Esophagus muscularis mucosa (tissue), 4 donors: Measurements from ENCODE around the gene SCART1. TPM values are rescaled to one million over a fixed set of nuclear protein-coding genes. Genes with fewer than 3 reads are reported as not detected.
"Not testable (repeated sequence)": the region's sequence is repeated elsewhere in the genome, so short reads cannot be mapped to it uniquely, and the experiment has no call there.

Experiments
- DNase-seq: peaks from one replicate; pipeline ENCODE4 v3.0.0-alpha.2; 2017; ENCODE audit errors: extremely low spot score
- H3K27ac ChIP-seq, 4 donors: fragments of 200-600 bp; sonication (generic); replicated peaks in 1 of 4; 1 replicate in 3 of 4; 2 replicates in 1 of 4; pipeline ENCODE4 v1.5.1; 2016 to 2019; ENCODE audit warnings: mild to moderate bottlenecking in 1 of 4
- H3K27me3 ChIP-seq, 4 donors: fragments of 200-600 bp; sonication (generic); one replicate each; pipeline versions ENCODE4 v1.5.1 to v1.6.0; 2016 to 2019
- H3K36me3 ChIP-seq, 4 donors: fragments of 200-600 bp; sonication (generic); one replicate each; pipeline ENCODE4 v1.5.1; 2016 to 2019
- H3K4me1 ChIP-seq, 4 donors: fragments of 200-600 bp; sonication (generic); one replicate each; pipeline ENCODE4 v1.5.1; 2016 to 2019
- H3K4me3 ChIP-seq, 4 donors: fragments of 200-600 bp; sonication (generic); 1 replicate in 2 of 4; 2 replicates in 2 of 4; pipeline ENCODE4 v1.5.1; 2016 to 2019; ENCODE audit warnings: mild to moderate bottlenecking in 4 of 4, moderate library complexity in 1 of 4
- H3K9me3 ChIP-seq, 4 donors: fragments of 200-600 bp; sonication (generic); 1 replicate in 3 of 4; 2 replicates in 1 of 4; pipeline ENCODE4 v1.5.1; 2016 to 2019
- EP300 ChIP-seq: sonication (generic); formaldehyde crosslinking; IDR thresholded peaks from one replicate; pipeline ENCODE4 v1.6.1; 2017; ENCODE audit warnings: antibody characterized with exemption
- POLR2A ChIP-seq: fragments of 450-650 bp; IDR thresholded peaks from one replicate; pipeline ENCODE4 v1.6.1; 2017; ENCODE audit warnings: antibody characterized with exemption, moderate library complexity, mild to moderate bottlenecking, low read depth
- POLR2AphosphoS5 ChIP-seq, 2 donors: sonication (generic); formaldehyde crosslinking; IDR thresholded peaks; one replicate each; pipeline ENCODE4 v1.6.1; 2017; ENCODE audit warnings: antibody characterized with exemption in 2 of 2
- WGBS: methylation state at CpG from one replicate; pipeline ENCODE4 v1.1.5; 2018; 5-methylcytosine and 5-hydroxymethylcytosine counted together
- intact Hi-C: fragments of 100-400 bp; cut with DNase I; formaldehyde crosslinking; loops from one replicate; pipeline ENCODE4 v1.15.1; 2023
- total RNA-seq, 4 donors: library from RNA; depleted of rRNA; stranded (reverse); fragments of >200 nt; gene quantifications; one replicate each; pipeline versions ENCODE4 v1.1.0 to v1.2.1, GENCODE V29; 2016
- TF ChIP-seq, protein P1 (sequence below), 3 experiments: fragments of 200-600 bp in 2 of 3; fragments of 450-650 bp in 1 of 3; sonication (generic) in 2 of 3; IDR thresholded peaks; one replicate each; pipeline ENCODE4 v1.5.1; 2017 to 2019; ENCODE audit warnings: antibody characterized with exemption in 3 of 3, mild to moderate bottlenecking in 2 of 3, moderate library complexity in 1 of 3

Gene SCART1
- total RNA-seq, 4 donors from 2014 or later: 0.65 to 1.7 (median 1.4) TPM

DNA sequence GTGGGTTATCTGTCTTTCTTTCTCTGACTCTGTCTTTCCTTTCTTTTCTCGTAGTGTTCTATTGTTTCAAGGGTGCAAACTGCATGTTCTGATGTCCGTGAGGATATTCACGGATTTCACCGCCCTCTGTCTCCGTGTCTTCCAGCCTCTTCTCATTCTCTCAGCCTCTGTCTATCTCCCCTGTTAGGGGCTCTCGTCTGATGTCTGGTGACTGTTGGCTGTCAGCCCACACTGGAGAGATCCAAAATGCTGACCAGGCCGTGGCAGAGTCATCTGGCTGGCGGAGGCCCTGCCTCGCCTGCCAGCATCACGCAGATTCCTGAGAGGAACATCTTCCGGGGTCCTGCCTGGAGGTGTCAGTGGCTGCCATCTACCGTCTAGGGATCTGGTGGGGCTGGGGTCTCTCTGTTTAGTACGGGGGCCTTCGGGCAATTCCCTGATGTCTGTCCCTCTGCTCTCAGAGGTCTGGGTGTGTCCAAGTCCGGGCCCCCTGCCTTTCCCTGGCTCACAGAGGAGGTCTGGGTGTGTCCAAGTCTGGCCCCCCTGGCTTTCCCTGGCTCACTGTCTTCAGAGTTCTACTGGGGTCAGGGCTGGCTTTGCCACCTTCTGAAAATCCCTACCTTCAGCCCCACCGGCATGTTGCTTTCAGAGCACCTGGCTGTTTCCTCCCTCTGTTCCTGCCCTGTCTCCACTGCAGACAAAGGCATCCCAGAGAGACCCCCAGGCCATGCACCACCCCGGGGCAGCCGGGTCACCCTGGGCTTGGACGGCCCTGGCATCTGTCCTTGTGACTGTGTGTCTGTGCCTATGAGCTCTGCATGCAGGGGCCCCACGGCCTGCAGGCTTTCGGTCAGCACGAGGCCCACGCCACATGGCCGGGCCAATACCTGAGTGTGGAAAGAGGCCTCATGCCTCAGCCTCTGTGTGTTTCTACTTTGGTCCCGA is 14.0 kb upstream of the SCART1 start:
- Histone ChIP-seq H3K4me1 (no peaks in the 10 kb centered on the region), H3K27me3 (no peaks in the 10 kb centered on the region), H3K36me3 (peaks cover 0 to 9% (median 1%) of the 10 kb centered on the region in 4 donors), H3K4me3 (no peak overlapping the region), H3K9me3 (no peaks in the 10 kb centered on the region), H3K27ac (no peak overlapping the region)
- 95% methylated on average over 25 of the region's 25 CpGs for WGBS
- peak; percentile 66 for DNase-seq
- intact Hi-C loops: no loop called here
- TF ChIP-seq POLR2A (no peak), EP300 (no peak), POLR2AphosphoS5 (IDR thresholded peaks at IDR 0.05) (no peak)
- TF ChIP-seq, protein P1, sequence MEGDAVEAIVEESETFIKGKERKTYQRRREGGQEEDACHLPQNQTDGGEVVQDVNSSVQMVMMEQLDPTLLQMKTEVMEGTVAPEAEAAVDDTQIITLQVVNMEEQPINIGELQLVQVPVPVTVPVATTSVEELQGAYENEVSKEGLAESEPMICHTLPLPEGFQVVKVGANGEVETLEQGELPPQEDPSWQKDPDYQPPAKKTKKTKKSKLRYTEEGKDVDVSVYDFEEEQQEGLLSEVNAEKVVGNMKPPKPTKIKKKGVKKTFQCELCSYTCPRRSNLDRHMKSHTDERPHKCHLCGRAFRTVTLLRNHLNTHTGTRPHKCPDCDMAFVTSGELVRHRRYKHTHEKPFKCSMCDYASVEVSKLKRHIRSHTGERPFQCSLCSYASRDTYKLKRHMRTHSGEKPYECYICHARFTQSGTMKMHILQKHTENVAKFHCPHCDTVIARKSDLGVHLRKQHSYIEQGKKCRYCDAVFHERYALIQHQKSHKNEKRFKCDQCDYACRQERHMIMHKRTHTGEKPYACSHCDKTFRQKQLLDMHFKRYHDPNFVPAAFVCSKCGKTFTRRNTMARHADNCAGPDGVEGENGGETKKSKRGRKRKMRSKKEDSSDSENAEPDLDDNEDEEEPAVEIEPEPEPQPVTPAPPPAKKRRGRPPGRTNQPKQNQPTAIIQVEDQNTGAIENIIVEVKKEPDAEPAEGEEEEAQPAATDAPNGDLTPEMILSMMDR (IDR thresholded peaks at IDR 0.05): no peak

- no peaks in the 10 kb centered on the region for H3K27me3 ChIP-seq
- peak; percentile 68 for DNase-seq
- 97% methylated on average over 12 of the region's 18 CpGs for WGBS
These were observed 13.0 kb upstream of the SCART1 start for GRCh38 chr10:133440633-133441285.

GRCh38 chr10:133441356-133441755 is 12.4 kb upstream of the SCART1 start:
- DNase-seq, H3K27me3 ChIP-seq, H3K4me3 ChIP-seq, H3K4me1 ChIP-seq, H3K36me3 ChIP-seq, intact Hi-C loops, H3K27ac ChIP-seq: not testable (repeated sequence)
- H3K9me3 ChIP-seq: peaks cover 0 to 14% (median 5%) of the 10 kb centered on the region in 4 donors
- 89% methylated on average over 3 of the region's 21 CpGs for WGBS

More at GRCh38 chr10:133440633-133441285, 13.0 kb upstream of the SCART1 start:
- Histone ChIP-seq H3K9me3 (peaks cover 0 to 8% (median under 1%) of the 10 kb centered on the region in 4 donors), H3K4me3 (no peak overlapping the region), H3K4me1 (no peaks in the 10 kb centered on the region), H3K27ac (no peak overlapping the region), H3K36me3 (peaks cover 0 to 9% (median 1%) of the 10 kb centered on the region in 4 donors)
- intact Hi-C loops: no loop called here
- TF ChIP-seq POLR2A (no peak), POLR2AphosphoS5 (IDR thresholded peaks at IDR 0.05) (no peak), EP300 (no peak)
- TF ChIP-seq, protein P1 (IDR thresholded peaks at IDR 0.05): no peak

- TF ChIP-seq POLR2A (no peak), POLR2AphosphoS5 (IDR thresholded peaks at IDR 0.05) (no peak), EP300 (no peak)
- TF ChIP-seq, protein P1 (IDR thresholded peaks at IDR 0.05): no peak
- Histone ChIP-seq H3K4me3 (no peak overlapping the region), H3K27me3 (no peaks in the 10 kb centered on the region), H3K9me3 (peaks cover 0 to 18% (median 9%) of the 10 kb centered on the region in 4 donors), H3K4me1 (no peaks in the 10 kb centered on the region), H3K27ac (no peak overlapping the region), H3K36me3 (peaks cover 0 to 9% (median 1%) of the 10 kb centered on the region in 4 donors)
- 96% methylated on average over 8 of the region's 12 CpGs for WGBS
- intact Hi-C loops: no loop called here
- peak; percentile 68 for DNase-seq
These were observed 12.0 kb upstream of the SCART1 start for GRCh38 chr10:133441780-133442179.
